Epithelial cell of proximal tubule (primary cell): ENCODE measurements around the gene NOXRED1. TPM values are rescaled to one million over a fixed set of nuclear protein-coding genes. Genes with fewer than 3 reads are reported as not detected.
"Not testable (repeated sequence)": the region's sequence is repeated elsewhere in the genome, so short reads cannot be mapped to it uniquely, and the experiment has no call there.

Experiments used
- DNase-seq: peaks from one replicate; pipeline ENCODE4 v3.0.0-alpha.2; 2011; ENCODE audit warnings: low read depth
- H3K4me3 ChIP-seq: 2 replicates; pipeline ENCODE4 v1.5.1; 2011; ENCODE audit warnings: low read depth, mild to moderate bottlenecking, low read length
- total RNA-seq: library from RNA; depleted of rRNA; stranded (reverse); fragments of >200 nt; gene quantifications from 2 replicates; pipeline ENCODE4 v1.2.3, GENCODE V29; 2015
- TF ChIP-seq, protein P1 (sequence below): conservative IDR thresholded peaks from 2 replicates; pipeline ENCODE4 v1.5.1; 2012; ENCODE audit warnings: low read depth, mild to moderate bottlenecking, low read length

Gene NOXRED1
- total RNA-seq, 1 donor from 2014 or later, result not detected

DNA sequence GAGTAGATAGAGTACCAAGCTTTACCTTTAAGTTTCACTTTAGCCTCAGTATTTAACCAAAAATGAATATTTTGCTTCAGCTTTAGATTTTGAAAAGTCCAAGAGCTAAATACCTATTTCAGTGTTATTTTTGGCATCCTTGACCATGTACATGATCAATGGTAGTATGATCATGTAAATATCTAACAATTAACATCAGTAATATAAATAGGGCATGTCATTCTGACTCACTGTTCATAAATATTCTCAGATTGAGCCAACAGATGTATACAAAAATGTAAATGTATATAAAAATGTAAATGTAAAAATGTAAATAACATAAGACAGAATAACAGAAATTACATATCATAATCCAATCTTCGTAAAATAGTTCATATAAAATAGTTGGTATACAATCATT, 15.3 kb upstream of the NOXRED1 start:
- no peak overlapping the region for H3K4me3 ChIP-seq
- no peak for DNase-seq
- TF ChIP-seq, protein P1, sequence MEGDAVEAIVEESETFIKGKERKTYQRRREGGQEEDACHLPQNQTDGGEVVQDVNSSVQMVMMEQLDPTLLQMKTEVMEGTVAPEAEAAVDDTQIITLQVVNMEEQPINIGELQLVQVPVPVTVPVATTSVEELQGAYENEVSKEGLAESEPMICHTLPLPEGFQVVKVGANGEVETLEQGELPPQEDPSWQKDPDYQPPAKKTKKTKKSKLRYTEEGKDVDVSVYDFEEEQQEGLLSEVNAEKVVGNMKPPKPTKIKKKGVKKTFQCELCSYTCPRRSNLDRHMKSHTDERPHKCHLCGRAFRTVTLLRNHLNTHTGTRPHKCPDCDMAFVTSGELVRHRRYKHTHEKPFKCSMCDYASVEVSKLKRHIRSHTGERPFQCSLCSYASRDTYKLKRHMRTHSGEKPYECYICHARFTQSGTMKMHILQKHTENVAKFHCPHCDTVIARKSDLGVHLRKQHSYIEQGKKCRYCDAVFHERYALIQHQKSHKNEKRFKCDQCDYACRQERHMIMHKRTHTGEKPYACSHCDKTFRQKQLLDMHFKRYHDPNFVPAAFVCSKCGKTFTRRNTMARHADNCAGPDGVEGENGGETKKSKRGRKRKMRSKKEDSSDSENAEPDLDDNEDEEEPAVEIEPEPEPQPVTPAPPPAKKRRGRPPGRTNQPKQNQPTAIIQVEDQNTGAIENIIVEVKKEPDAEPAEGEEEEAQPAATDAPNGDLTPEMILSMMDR, result no peak

DNA sequence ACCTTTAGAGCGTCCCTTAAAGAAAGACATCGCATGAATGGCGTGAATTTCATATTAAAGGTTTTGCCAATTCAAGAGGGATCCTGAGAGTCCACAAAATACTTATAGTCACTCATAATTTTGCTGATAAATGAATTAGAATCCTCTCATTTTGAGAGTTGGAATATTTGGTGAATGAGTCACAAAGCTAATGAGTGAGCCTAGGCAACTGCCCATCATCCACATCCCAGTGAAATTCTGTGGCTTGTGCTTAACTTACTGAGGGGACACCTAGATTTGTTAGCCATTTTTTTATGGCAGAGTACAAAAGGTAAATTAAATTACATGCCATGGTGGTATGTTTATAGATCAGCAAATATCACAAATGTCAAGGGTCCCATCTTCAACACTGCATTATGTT, 12.7 kb upstream of the NOXRED1 start:
- no peak overlapping the region for H3K4me3 ChIP-seq
- DNase-seq, result no peak
- TF ChIP-seq, protein P1, result no peak

DNA sequence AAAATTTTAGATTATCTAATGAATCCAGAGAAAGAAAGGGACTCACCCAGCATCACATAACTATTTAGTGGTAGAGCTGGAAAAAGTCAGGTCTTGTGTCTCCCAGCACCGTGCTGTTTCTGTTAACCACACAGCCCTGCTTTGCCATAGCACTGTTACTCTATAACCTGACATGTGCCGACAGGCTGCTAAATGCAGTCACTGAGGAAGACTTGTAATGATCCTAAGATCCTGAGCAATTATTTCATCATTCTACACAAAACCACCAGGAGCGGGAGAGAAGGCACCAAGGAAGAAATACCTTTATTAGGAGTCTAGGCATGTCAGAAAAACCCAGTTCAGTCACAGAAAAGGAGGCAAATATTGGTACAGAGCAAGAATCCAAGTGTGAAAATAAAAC, 3.1 kb upstream of the NOXRED1 start:
- no peak for DNase-seq

DNA sequence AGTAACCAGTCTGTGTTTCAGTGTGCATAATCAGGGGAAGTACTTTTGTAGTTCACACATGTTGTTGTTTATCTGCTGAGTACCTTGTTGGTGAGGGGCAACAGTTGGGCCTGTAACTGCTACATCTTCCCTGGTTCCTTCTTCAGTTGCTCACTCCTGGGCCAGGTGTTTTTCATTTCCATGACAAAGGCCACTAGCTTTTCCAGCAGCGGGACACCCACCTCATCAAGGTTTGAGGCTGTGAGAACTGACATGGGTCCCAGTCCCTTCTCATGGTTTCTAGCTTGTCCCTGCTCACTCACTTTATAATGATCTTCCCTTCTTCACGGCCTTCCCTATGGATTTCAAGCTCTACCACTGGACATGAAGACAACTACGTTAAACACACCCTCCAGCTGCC, 1.5 kb upstream of the NOXRED1 start:
- H3K4me3 ChIP-seq, result no peak overlapping the region
- DNase-seq, result no peak
- TF ChIP-seq, protein P1, result no peak

More for the DNA sequence above, 3.1 kb upstream of the NOXRED1 start:
- TF ChIP-seq, protein P1, result no peak
- no peak overlapping the region for H3K4me3 ChIP-seq

DNA sequence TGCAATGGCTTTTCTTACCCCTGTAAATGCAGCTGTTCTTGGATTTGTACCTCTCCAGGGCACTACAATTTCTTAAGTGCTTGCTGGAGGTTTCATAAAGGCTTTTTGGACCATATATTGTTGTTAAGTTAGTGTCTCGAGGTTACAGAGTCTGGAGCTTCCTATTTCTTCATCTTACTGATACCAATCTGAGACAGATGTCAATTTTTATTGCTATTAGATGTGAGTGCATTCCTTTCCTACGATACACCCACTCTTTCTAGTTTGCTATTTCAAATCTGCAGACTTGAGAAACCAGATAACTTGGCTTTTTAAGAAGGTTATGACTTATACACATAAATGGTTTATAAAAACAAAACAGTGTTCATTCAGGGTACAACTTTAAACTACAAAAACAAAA, 2.1 kb downstream of the NOXRED1 start:
- TF ChIP-seq, protein P1, result no peak
- H3K4me3 ChIP-seq, result no peak overlapping the region
- no peak for DNase-seq

DNA sequence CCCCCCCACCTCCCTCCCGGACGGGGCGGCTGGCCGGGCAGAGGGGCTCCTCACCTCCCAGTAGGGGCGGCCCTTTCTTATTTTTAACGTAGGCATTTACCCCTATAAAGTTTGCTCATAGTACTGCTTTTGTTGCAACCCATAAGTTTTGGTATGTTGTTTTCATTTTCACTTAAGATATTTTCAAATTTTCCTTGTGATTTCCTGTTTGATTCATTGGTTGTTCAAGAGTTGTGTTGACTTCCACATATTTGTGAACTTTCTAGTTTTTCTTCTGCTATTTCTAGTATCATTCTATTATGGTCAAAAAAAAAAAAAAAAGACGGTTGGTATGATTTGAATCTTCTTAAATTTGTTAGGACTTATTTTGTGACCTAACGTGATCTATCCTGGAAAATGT, 6.5 kb downstream of the NOXRED1 start:
- DNase-seq, result no peak
- H3K4me3 ChIP-seq, result no peak overlapping the region
- TF ChIP-seq, protein P1, result no peak

DNA sequence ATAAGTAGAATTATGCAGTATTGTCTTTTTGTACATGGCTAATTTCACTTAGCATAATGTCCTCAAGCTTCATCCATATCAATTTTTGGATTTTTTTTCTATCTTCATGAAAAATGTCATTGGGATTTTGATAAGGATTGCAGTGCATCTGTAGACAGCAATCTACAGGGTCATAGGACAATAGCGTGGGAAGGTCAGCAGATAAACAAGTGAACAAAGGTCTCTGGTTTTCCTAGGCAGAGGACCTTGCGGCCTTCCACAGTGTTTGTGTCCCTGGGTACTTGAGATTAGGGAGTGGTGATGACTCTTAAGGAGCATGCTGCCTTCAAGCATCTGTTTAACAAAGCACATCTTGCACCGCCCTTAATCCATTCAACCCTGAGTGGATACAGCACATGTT, 7.2 kb downstream of the NOXRED1 start:
- not testable (repeated sequence) for DNase-seq, H3K4me3 ChIP-seq

DNA sequence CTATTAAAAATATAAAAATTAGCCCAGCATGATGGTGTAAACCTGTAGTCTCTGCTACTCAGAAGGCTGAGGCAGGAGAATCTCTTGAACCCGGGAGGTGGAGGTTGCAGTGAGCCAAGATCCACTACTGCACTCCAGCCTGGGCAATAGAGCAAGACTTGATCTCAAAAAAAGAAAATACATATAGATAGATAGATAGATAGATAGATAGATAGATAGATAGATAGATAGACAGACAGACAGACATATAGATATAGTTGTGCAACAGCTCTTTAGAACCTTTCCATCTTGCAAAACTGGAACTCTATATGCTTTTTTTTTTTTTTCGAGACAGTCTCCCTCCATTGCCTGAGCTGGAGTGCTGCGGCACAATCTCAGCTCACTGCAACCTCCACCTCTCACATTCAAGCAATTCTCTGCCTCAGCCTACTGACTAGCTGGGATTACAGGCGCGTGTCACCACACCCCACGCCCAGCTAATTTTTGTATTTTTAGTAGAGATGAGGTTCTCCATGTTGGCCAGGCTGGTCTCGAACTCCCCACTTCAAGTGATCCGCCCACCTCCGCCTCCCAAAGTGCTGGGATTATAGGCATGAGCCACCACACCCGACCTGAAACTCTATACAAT, 7.8 kb downstream of the NOXRED1 start:
- DNase-seq, H3K4me3 ChIP-seq: not testable (repeated sequence)
